ENCODE measurements around the gene NENF.

GRCh38 chr1:212452323-212453155, 19.8 kb downstream of the NENF start:
- no peak for TF ChIP-seq CTCF (conservative IDR thresholded peaks at IDR 0.05)
- no peak for TF ChIP-seq ZFX (IDR thresholded peaks at IDR 0.05)
